ENCODE measurements around the gene FAAP100. TPM values are rescaled to one million over a fixed set of nuclear protein-coding genes. Genes with fewer than 3 reads are reported as not detected.

FAAP100 gene
- total RNA-seq, 4 donors from 2014 or later: 20.1 to 41.7 (median 26.7) TPM

GRCh38 chr17:81500047-81500446, 52.1 kb downstream of the FAAP100 start:
- TF ChIP-seq CTCF (IDR thresholded peaks at IDR 0.05) (no peak), EP300 (IDR thresholded peaks at IDR 0.05) (no peak), POLR2A (IDR thresholded peaks at IDR 0.05) (no peak)
- no peaks in the 10 kb centered on the region for H3K9me3 ChIP-seq
- 43% methylated on average over 7 of the region's 7 CpGs for WGBS, 2 donors
- peaks cover 0 to 7% (median 0%) of the 10 kb centered on the region in 4 donors for H3K4me1 ChIP-seq
- no peak overlapping the region for H3K4me3 ChIP-seq
- H3K36me3 ChIP-seq: no peaks in the 10 kb centered on the region
- H3K27me3 ChIP-seq: no peaks in the 10 kb centered on the region
- DNase-seq (ENCODE audit: low spot score in 2 of 2): no peak
- H3K27ac ChIP-seq: no peak overlapping the region

- Histone ChIP-seq H3K36me3 (no peaks in the 10 kb centered on the region), H3K27me3 (no peaks in the 10 kb centered on the region), H3K4me1 (peaks cover 0 to 7% (median 0%) of the 10 kb centered on the region in 4 donors), H3K4me3 (no peak overlapping the region), H3K9me3 (no peaks in the 10 kb centered on the region), H3K27ac (no peak overlapping the region)
- TF ChIP-seq POLR2A (IDR thresholded peaks at IDR 0.05) (no peak), CTCF (IDR thresholded peaks at IDR 0.05) (no peak), EP300 (IDR thresholded peaks at IDR 0.05) (no peak)
- no peak for DNase-seq (ENCODE audit: low spot score in 2 of 2)
- WGBS, 2 donors: 59 to 68% methylated on average over 8 to 10 of the region's 12 CpGs
Observed at GRCh38 chr17:81499601-81499970, 52.6 kb downstream of the FAAP100 start.

GRCh38 chr17:81498953-81499600, 53.1 kb downstream of the FAAP100 start:
- Histone ChIP-seq H3K27me3 (no peaks in the 10 kb centered on the region), H3K27ac (no peak overlapping the region), H3K36me3 (no peaks in the 10 kb centered on the region), H3K4me3 (no peak overlapping the region), H3K9me3 (no peaks in the 10 kb centered on the region), H3K4me1 (peaks cover 0 to 7% (median 0%) of the 10 kb centered on the region in 4 donors)
- WGBS, 2 donors: 69 to 81% methylated on average over 30 to 64 of the region's 64 CpGs
- no peak for DNase-seq (ENCODE audit: low spot score in 2 of 2)
- TF ChIP-seq POLR2A (IDR thresholded peaks at IDR 0.05) (no peak), EP300 (IDR thresholded peaks at IDR 0.05) (no peak), CTCF (IDR thresholded peaks at IDR 0.05) (no peak)

GRCh38 chr17:81494626-81495377, 57.4 kb downstream of the FAAP100 start:
- DNase-seq (ENCODE audit: low spot score in 2 of 2): no peak
- H3K36me3 ChIP-seq: no peaks in the 10 kb centered on the region
- H3K27me3 ChIP-seq: no peaks in the 10 kb centered on the region
- TF ChIP-seq POLR2A (IDR thresholded peaks at IDR 0.05) (no peak), CTCF (IDR thresholded peaks at IDR 0.05) (no peak), EP300 (IDR thresholded peaks at IDR 0.05) (no peak)
- no peak overlapping the region for H3K27ac ChIP-seq
- no peaks in the 10 kb centered on the region for H3K9me3 ChIP-seq
- peaks cover 0 to 18% (median 0%) of the 10 kb centered on the region in 4 donors for H3K4me1 ChIP-seq
- H3K4me3 ChIP-seq: no peak overlapping the region
- WGBS, 2 donors: 46 to 47% methylated on average over 8 of the region's 8 CpGs

Data from tibial nerve (tissue), 4 donors.